Amniotic stem cell (primary cell): ENCODE measurements around the gene ST3GAL3.

Experiments
- DNase-seq: peaks from one replicate; lab custom pipeline; 2025; lab: John Stamatoyannopoulos, UW

ST3GAL3 gene

DNA sequence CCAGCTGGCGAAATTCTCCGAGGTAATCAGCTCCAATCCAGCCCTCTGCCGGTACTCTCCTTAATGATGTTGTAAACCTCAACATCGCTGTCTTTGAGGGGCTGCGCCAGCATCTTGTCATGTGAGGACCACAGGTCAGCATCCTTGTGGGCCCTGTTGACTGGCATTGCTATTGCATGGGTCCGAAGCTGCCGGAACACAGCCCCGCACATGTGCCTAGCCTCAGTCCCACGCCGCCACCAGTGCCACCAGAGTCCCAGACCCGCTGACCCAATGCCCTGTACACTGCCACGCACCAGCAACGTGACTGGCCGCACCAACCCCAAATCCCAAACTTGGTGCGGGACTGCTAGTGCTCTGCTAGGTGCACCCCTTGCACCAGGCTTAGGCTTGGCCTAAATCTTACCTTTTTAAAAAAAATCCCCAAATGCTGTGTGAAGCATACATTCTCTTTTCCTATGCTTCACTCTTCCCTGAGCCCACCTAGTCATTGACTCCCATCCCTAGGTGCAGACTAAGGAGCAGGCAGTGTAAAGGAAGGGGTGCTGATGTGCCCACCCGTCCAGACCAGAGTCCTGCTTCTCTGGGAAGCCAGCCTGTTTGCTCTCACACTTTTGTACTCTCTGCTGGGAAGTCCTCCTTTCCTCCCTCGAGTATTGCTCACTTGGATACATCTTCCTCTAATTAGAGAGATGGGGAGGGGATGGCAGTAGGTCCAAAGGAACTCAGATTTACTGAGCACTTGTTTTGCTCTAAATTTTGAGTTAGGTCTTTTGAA is 144.4 kb downstream of the ST3GAL3 start:
- no peak for DNase-seq

DNA sequence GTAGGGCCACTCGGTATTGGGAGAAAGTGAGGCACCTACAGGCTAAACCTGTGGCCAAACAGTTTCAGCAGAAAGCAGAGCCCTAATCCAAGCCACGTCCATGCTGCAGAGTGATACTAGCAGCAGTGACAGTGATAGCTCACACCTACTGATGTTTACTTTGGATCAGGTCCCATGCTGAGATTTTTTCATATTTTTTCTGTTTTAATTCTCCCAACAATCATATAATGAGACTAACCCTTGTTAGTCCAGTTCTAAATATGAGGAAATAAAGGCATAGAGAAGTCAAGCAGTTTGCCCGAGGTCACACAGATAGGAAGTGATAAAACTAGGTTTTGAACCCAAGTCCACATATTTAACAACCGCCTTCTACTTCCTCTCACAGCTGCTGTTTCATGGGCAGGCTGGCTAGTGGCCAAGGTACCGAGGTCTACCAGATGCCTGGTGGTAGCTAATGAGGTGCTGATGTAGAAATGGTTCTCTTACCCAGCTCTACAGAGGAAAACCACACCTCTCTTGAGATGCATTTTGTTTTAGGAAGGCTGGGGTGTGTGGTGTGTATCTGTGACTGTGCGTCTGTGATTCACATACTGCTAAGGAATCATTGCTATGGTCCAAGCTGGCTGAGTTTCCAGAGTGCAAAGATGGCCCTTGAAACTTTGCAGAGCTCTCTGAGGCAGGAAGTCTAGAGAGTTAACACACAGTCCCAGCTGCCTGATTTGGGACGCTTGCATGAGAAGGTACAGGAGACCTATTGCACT is 146.0 kb downstream of the ST3GAL3 start:
- no peak for DNase-seq

DNA sequence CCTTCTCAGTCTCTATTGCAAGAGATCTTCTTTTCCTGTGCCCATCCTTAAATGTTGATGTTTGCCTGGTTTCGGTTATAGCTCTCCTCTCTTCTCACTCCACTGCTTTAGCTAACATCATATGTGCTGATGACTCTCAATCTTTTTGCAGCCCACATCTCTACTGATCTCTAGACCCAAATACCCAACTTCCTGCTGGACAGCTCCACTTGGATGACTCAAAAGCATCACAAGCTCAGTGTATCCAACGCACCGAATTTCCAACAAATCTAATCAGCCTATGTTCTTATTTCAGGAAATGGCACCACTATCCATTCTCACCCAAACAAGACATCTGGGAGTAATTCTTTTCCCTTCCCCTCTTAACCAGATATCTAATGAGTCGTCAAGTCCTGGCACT is 147.1 kb downstream of the ST3GAL3 start:
- no peak for DNase-seq

DNA sequence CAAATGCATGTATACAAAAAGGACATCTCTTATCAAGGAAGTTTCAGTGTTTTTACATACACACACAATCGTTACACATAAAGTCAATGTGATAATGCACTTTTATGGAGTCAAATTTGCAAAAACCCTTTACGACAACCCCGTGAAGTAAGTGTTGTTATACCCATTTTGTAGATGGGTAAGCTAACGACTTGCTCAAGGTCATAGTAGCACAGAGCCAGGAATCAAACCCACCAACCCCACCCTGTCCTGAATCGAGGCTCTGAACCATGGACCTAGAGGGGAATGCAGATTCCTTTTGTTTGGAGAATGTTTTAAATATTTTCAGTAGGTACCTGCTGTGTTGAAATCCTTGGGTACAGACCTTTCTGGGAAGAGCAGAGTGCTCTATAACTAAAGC is 148.9 kb downstream of the ST3GAL3 start:
- no peak for DNase-seq

DNA sequence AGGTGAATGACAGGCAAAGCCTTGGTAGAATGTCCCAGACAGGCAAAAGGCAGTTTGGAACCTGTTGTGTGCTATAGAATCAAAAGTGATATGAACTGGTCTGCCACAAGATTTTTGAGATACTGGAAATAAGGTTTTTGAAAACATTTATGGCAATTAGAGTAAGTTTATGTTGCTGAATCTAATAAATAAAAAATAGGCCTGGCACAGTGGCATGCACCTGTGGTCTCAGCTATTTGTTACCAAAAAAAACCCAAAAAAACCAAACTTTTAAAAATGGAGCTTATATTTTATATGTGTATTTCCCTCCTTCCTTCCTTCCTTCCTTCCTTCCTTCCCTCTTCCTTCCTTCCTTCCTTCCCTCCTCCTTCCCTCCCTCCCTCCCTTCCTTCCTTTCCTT is 149.8 kb downstream of the ST3GAL3 start:
- no peak for DNase-seq

DNA sequence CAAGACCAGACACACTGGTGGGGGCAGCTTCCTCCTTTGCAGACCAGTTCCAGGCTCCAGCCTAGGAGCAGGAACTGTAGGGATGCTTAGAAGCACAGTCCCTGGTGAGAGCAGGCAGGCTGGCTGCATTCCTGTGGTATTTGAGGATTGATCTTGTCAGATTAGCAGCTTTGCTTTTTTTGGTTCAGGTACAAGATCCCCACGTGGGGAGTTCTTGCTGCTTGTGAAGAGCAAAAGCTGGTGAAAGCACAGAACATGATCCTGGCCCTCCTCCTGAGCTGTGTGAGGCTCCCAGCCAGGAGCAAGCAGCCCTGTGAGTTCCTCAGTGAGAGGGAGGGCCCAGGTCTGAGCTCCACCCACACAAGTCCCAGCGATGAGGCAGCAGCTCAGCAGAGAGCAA is 151.0 kb downstream of the ST3GAL3 start:
- DNase-seq, result peak; percentile 91

DNA sequence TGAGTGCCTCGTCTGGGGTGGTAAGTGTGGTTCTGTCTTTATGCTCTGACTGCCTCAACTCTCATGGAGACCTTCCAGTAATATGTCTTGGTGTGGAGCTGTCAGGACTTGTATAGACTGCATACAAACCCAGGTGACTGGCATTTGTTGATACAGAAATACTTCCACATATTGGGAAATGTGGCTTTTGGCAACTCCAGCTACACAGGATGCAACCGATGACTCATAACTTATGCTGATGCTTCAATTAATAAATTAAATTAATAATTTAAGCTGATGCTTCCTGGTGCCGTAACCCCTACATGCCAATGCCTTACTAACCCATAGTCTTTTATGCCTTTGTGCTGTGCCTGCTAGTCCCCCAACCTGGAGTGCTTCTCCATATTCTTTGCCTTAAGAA is 154.0 kb downstream of the ST3GAL3 start:
- no peak for DNase-seq

DNA sequence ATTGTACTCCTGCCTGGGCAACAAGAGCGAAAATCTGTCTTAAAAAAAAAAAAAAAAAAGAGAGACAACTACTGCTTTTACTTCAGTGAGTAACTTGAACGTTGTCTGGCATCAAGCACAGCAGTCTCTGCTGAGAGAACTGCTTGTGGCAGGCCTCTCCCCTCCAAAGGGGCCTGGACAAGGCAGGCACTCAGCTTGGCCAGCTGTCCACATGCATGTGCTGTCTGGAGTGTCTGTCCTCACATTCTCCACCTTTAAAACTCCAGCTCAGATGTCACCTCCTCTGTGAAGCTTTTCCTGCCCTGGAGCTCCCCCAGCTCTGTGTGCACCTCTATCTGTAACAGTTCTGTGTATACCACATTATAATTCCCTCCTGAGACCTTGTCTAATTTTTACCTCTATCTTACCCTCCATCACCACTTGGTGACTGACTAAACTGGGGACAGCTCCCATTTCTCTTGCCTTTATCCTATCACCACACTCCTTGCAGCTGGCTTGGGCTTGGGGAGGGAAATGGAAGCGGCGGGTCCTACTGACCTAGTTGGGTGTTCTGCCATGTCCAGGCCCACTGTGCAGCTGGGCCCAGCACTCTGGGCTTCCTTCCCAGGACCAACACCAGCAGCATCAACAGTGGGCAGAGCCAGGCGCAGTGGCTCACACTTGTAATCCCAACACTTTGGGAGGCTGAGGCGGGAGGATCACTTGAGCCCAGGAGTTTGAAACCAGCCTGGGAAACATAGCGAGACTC is 154.8 kb downstream of the ST3GAL3 start:
- no peak for DNase-seq

DNA sequence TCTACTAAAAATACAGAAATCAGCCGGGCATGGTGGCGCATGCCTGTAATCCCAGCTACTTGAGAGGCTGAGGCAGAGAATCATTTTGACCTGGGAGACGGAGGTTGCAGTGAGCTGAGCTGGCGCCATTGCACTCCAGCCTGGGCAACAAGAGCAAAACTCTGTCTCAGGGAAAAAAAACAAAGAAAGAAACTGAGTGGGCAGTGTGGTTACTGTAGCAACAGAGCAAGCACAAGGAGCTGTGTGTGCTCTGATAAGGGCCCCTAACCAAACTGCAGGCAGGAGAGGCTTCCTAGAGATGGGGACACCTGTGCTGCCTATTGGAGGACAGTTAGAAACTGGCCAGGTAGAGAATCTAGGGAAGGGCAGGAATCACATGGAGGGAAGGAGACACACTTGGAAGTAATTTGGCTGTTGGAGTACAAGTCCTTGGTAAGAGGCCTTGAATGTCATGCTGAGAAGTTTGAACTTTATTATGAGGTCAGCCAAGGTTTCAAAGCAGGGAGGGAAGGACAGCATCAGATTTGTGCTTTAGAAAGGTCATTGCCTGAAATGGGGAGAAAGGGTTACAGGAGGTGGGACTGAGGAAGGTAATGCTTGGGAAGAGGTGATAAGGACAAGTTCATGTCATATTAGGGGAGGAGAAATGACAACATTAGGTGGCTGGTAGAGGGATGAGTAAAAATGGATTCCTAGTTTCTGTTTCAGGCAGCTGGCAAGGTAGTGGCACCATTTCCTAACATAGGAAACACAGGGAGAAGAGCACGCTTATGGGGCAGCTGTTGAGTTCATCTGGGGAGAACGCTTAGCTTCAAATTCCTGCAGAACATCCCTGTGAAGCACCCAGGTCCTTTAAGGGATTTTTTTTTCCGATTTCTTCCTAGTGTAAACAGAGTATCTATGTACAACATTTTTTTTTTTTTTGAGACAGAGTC is 157.0 kb downstream of the ST3GAL3 start:
- DNase-seq, result no peak

DNA sequence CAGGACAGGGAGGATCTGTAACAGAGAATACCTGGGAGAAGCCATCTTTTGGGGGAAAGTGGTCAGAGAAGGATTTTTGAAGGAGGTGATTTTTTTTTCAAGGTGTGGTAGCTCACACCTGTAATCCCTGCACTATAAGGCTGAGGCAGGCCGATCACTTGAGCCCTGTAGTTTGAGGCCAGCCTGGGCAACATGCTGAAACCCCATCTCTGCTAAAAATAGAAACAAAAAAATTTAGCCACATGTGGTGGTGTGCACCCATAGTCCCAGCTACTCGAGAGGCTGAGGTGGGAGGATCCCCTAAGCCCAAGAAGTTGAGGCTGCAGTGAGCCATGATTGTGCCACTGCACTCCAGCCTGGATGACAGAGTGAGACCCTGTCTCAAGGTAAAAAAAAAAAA is 158.9 kb downstream of the ST3GAL3 start:
- DNase-seq, result no peak

DNA sequence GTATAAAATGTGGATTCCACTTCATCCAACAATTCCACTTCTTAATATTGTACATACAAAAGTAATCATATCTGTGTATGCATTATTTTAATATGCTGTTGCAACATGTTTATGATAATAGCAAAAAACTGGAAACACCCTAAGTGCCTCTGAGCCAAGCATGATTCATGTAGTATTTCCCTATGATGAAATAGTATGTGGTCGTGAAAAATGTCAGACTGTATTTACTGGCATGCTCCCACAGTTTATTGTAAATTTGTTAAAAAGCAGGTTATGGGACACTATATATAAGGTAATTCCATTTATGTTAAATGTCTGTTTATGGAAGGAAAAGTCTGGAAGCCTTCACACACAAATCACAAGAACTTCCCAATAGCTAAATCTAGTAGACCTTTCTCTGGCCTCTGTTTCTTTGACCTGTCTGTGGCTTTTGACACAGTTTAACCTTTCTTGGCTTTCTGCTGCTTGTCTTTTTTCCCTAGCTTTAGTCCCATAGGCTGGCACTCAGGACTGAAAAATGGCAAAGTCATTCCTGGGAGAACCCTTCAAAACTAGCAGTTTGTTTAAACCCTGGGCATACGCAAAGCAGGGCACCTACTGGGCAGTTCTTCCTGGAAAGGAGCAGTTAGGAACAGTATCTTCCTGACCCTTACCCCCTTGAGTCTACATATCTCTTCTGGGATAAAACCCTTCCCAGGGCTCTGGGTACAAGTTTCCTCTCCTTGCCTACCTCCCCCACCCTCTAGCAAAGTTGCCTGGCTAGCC is 160.8 kb downstream of the ST3GAL3 start:
- DNase-seq, result no peak

DNA sequence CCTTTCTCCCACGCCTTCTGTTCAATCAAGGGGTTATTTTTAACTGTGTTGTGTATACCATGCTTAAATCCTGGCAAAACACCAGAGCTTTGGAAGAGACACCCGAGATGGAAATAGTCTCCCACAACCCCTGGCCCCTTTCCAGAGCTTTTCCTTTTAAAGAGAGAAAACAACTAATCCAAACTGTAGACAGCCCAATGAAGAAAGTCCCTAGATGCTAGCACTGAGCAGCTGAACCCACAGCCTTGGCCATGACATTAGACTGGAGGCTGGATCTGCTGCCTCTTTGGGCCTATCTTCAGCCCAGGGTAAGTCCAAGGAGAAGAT is 161.4 kb downstream of the ST3GAL3 start:
- DNase-seq, result no peak

DNA sequence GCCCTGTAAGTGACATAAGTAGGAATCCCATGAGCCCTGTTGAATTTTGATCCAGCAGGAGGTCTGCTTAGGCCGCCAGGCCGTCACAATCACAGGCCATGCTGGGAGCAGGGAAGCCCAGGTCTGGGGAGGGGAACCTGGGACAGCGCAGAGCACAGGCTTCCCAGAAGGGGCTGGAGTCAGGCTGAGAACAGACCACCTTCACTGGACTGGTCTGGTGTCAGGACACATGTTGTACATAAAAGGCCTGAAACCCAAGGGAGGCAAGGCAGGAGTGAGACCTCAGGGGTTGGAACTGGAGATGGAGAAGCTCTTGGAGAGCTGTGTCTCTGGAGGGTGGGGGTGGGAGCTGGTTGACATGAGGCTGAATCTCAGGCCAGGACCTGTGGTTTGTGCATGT is 163.0 kb downstream of the ST3GAL3 start:
- no peak for DNase-seq

DNA sequence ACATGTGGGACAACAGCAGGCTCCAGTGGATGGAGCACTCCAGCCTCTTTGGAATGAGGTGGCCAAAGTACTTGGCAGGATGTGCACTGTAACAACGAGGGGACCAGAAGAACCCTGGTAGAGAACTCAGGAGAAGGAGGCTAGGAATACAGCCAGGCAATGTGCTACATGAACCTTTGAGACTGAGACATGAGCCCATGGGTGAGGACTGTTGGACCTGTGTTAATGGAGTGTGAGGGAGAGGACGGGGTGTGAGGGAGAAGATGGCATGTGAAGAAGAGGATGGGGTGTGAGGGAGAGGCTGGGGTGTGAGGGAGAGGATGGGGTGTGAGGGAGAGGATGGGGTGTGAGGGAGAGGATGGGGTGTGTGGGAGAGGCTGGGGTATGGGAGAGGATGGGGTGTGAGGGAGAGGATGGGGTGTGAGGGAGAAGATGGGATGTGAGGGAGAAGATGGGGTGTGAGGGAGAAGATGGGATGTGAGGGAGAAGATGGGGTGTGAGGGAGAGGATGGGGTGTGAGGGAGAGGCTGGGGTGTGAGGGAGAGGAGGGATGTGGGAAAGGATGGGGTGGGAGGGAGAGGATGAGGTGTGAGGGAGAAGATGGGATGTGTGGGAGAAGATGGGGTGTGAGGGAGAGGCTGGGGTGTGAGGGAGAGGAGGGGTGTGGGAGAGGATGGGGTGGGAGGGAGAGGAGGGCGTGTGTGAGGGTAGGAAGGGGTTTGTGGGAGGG is 164.0 kb downstream of the ST3GAL3 start:
- DNase-seq, result no peak

DNA sequence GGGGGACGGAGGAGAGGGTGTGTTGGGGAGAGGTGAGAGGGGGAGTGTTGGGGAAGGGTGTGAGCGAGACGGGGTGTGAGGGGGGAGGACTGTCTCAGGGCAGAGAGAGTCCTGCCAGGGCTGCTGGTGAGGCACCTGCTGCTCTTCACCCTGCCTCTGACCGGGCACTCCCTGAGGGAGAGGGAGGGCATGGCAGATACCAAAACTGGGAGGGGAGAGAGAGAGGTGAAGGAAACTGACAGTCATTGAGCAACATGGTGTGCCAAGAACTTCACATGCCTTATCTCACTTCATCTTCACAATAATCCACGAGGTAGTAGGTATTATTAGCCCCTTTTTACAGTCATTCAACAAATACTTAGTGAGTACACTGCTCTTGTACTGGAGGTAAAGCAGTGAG is 164.9 kb downstream of the ST3GAL3 start:
- no peak for DNase-seq

DNA sequence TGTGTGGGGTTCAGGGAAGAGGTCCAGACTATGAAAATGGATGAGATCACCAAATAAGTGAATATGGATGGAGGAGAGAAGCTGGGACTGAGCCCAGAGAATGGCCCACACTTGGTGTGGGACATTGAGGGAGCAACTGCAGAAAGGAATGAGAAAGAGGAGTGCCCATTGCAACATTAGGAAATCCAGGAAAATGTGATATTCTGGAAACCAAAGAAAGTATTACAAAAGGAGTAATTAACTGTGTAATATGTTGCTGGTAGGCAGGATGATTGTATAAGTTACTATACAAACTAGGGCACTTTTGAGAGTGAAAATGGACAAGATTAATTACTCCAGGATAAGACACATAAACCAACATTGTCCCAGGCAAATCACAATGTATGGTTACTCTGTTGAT is 166.5 kb downstream of the ST3GAL3 start:
- no peak for DNase-seq

DNA sequence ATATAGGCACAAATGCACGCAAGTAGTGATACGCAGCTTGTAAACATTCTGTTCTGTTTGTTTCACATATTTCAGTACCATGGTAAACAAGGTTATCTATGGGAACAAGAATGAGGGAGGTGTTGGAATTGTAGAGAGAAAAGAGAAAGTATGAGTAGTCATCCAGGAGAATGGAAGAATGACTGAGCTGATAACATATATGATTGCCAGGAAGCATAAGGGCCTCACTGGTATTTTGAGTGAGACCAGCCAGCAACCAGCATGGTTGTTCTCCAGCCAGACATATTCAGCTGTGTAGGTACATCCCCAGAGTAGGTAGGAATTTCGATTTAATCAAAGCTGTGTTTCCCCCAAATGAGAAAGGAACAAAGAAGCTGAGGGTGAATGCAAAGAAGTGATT is 167.4 kb downstream of the ST3GAL3 start:
- no peak for DNase-seq

DNA sequence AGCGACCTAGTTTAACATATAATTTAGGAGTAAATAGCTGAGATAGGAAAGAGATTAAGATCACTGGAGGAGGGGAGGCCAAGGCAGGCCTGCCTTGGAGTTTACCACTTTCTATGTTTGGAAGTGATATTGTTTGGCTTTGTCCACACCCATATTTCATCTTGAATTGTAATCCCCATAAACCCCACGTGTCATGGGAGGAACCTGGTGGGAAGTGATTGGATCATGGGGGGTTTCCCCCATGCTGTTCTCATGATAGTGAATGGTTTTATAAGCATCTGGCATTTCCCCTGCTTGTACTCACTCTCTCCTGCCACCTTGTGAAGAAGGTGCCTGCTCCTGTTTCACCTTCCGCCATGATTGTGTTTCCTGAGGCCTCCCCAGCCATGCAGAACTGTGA is 168.0 kb downstream of the ST3GAL3 start:
- DNase-seq, result no peak

DNA sequence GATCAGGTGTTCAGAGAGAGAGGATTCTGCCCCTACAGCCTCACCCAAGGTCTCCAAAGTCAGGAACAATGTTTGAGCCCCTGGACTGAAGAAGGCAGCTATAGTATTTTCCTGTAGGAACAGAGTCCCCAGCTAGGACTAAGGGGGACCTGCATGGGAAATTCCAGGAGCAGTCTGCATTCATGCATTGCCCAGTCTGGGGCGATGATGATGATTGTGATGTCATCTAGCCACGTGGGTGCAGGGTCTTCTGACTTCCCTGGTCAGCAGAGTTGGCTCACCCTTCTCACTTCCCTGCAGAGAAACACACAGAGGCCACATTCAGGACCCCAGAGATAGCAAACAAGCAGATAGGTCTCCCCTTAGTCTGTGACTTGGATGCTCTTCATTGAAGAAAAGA is 169.8 kb downstream of the ST3GAL3 start:
- no peak for DNase-seq

DNA sequence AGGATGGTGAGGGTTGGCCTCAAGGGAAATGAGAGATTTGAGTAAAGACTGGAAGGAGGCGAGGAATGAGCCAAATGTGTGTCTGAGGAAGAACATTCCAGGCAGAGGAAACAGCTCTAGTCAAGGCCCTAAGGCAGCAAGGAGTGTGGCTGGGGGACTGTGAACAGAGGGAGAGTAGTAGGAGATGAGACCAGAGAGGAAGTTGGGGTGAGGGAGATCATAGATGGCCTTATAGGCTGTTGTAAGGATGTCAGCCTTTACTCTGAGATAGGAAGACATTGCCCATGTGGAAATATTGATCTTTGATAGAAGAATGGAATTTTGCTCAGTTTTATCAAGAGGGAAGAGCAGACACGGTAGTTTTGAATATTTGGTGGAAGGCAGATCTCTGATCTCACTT is 171.1 kb downstream of the ST3GAL3 start:
- DNase-seq, result no peak

DNA sequence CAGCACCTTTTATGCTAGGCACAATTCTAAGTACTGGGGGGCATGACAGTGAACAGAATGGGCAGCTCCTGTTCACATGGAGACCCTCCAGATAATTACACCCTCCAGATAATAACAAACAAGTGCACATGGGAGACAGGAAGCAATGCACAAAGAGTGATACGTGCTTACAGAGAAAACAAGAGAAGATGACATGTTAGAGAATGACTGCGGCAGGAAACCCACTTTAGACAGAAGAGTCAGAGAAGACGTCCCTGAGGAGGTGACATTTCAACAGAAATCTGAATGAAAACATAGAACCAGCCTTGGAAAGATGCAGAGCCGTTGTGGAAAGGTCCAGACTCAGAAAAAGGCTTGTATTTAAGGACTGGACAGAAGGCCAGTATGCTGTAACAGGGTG is 171.5 kb downstream of the ST3GAL3 start:
- no peak for DNase-seq
